KOPT-K1 (cell line): ENCODE measurements around the gene ROCK2.

ENCODE experiments used
- H3K27ac ChIP-seq: fragments of 200-600 bp; sonication (generic); 2 replicates; pipeline ENCODE4 v1.5.1; 2016; ENCODE audit warnings: antibody characterized with exemption, mild to moderate bottlenecking, low read depth, low read length; ENCODE audit not compliant: poor library complexity, severe bottlenecking
- H3K36me3 ChIP-seq: fragments of 200-600 bp; sonication (generic); 2 replicates; pipeline ENCODE4 v1.5.1; 2017; ENCODE audit warnings: antibody characterized with exemption, mild to moderate bottlenecking, low read length, moderate library complexity; ENCODE audit not compliant: insufficient read depth
- H3K9me3 ChIP-seq: fragments of 200-600 bp; sonication (generic); 2 replicates; pipeline ENCODE4 v1.5.1; 2017; ENCODE audit warnings: antibody characterized with exemption, low read length, mild to moderate bottlenecking; ENCODE audit not compliant: insufficient read depth, poor library complexity, severe bottlenecking

ROCK2 gene

GRCh38 chr2:11314487-11314886, 29.9 kb downstream of the ROCK2 start:
- H3K27ac ChIP-seq: no peak overlapping the region

GRCh38 chr2:11312770-11313471, 31.5 kb downstream of the ROCK2 start:
- H3K9me3 ChIP-seq: no peaks in the 10 kb centered on the region
- H3K27ac ChIP-seq: no peak overlapping the region
- H3K36me3 ChIP-seq: no peaks in the 10 kb centered on the region

More at GRCh38 chr2:11314487-11314886, 29.9 kb downstream of the ROCK2 start:
- Histone ChIP-seq H3K36me3 (no peaks in the 10 kb centered on the region), H3K9me3 (peaks cover 5% of the 10 kb centered on the region)

GRCh38 chr2:11311543-11311942, 32.9 kb downstream of the ROCK2 start:
- H3K27ac ChIP-seq: no peak overlapping the region

GRCh38 chr2:11310212-11310611, 34.2 kb downstream of the ROCK2 start:
- no peaks in the 10 kb centered on the region for H3K9me3 ChIP-seq
- H3K27ac ChIP-seq: no peak overlapping the region
- no peaks in the 10 kb centered on the region for H3K36me3 ChIP-seq

More at GRCh38 chr2:11311543-11311942, 32.9 kb downstream of the ROCK2 start:
- Histone ChIP-seq H3K36me3 (no peaks in the 10 kb centered on the region), H3K9me3 (no peaks in the 10 kb centered on the region)

- H3K27ac ChIP-seq: no peak overlapping the region
- no peaks in the 10 kb centered on the region for H3K36me3 ChIP-seq
- H3K9me3 ChIP-seq: no peaks in the 10 kb centered on the region
Measured at GRCh38 chr2:11309706-11310105, 34.7 kb downstream of the ROCK2 start.

- Histone ChIP-seq H3K9me3 (no peaks in the 10 kb centered on the region), H3K27ac (no peak overlapping the region), H3K36me3 (no peaks in the 10 kb centered on the region)
Measured at GRCh38 chr2:11307764-11308415, 36.5 kb downstream of the ROCK2 start.

- H3K27ac ChIP-seq: no peak overlapping the region
Measured at GRCh38 chr2:11305958-11306357, 38.5 kb downstream of the ROCK2 start.

GRCh38 chr2:11305338-11305737, 39.1 kb downstream of the ROCK2 start:
- H3K36me3 ChIP-seq: no peaks in the 10 kb centered on the region
- no peaks in the 10 kb centered on the region for H3K9me3 ChIP-seq
- H3K27ac ChIP-seq: no peak overlapping the region

More at GRCh38 chr2:11305958-11306357, 38.5 kb downstream of the ROCK2 start:
- no peaks in the 10 kb centered on the region for H3K36me3 ChIP-seq
- no peaks in the 10 kb centered on the region for H3K9me3 ChIP-seq

GRCh38 chr2:11304476-11304875, 40.0 kb downstream of the ROCK2 start:
- no peak overlapping the region for H3K27ac ChIP-seq
- no peaks in the 10 kb centered on the region for H3K36me3 ChIP-seq
- no peaks in the 10 kb centered on the region for H3K9me3 ChIP-seq

- Histone ChIP-seq H3K36me3 (no peaks in the 10 kb centered on the region), H3K9me3 (no peaks in the 10 kb centered on the region), H3K27ac (no peak overlapping the region)
Measured at GRCh38 chr2:11303290-11304013, 41.0 kb downstream of the ROCK2 start.

- H3K9me3 ChIP-seq: no peaks in the 10 kb centered on the region
- no peak overlapping the region for H3K27ac ChIP-seq
- no peaks in the 10 kb centered on the region for H3K36me3 ChIP-seq
Measured at GRCh38 chr2:11299439-11299838, 45.0 kb downstream of the ROCK2 start.

- H3K36me3 ChIP-seq: no peaks in the 10 kb centered on the region
- H3K27ac ChIP-seq: no peak overlapping the region
- no peaks in the 10 kb centered on the region for H3K9me3 ChIP-seq
Measured at GRCh38 chr2:11298592-11298991, 45.8 kb downstream of the ROCK2 start.

GRCh38 chr2:11296401-11296800, 48.0 kb downstream of the ROCK2 start:
- H3K9me3 ChIP-seq: no peaks in the 10 kb centered on the region
- no peak overlapping the region for H3K27ac ChIP-seq
- H3K36me3 ChIP-seq: no peaks in the 10 kb centered on the region

GRCh38 chr2:11292464-11293255, 51.8 kb downstream of the ROCK2 start:
- H3K36me3 ChIP-seq: no peaks in the 10 kb centered on the region
- no peaks in the 10 kb centered on the region for H3K9me3 ChIP-seq
- H3K27ac ChIP-seq: no peak overlapping the region

GRCh38 chr2:11290713-11291112, 53.7 kb downstream of the ROCK2 start:
- Histone ChIP-seq H3K9me3 (no peaks in the 10 kb centered on the region), H3K36me3 (0 out of 2 replicates have a peak, but pooled peaks cover 3% of the 10 kb centered on the region), H3K27ac (no peak overlapping the region)
